GM12878 (cell line): ENCODE measurements around the gene ADAMTS4. TPM values are rescaled to one million over a fixed set of nuclear protein-coding genes. Genes with fewer than 3 reads are reported as not detected.

Experiments used
- ATAC-seq: fragments of 200-7000 bp; cut with Tn5 transposase; 3 replicates; pipeline ENCODE4 v1.9.1; 2020; ENCODE audit warnings: mild to moderate bottlenecking, moderate library complexity
- BruUV-seq: library from RNA; stranded (reverse); fragments of 400-500 nt; replicated peaks from 2 replicates; lab custom pipeline; 2021; lab: Mats Ljungman, UMichigan
- CTCF ChIA-PET: fragments of 300-600 bp; sonication (Branson Sonifier 250); formaldehyde crosslinking; extraction: SDS; loops from one replicate; lab custom pipeline; 2021; ENCODE audit warnings: inconsistent platforms; lab: Yijun Ruan, JAX
- POLR2A ChIA-PET: fragments of 350-600 bp; formaldehyde crosslinking; extraction: SDS; loops from one replicate; lab custom pipeline; 2021; ENCODE audit warnings: inconsistent platforms; lab: Charles Lee
- RAD21 ChIA-PET: fragments of 300-600 bp; sonication (Branson Sonifier 250); formaldehyde crosslinking; loops from one replicate; lab custom pipeline; 2023; ENCODE audit warnings: antibody characterized with exemption; ENCODE audit not compliant: unreplicated experiment; lab: Charles Lee
- SMC1A ChIA-PET: fragments of 300-600 bp; sonication (Branson Sonifier 250); formaldehyde crosslinking; loops from one replicate; lab custom pipeline; 2023; ENCODE audit not compliant: unreplicated experiment, uncharacterized antibody; lab: Charles Lee
- DNase-seq: peaks from one replicate; pipeline ENCODE4 v3.0.0-alpha.2; 2011; ENCODE audit warnings: low read depth, low spot score
- FAIRE-seq: peaks from 3 replicates; lab custom pipeline; 2011; peaks lifted over from hg19 to GRCh38; lab: Jason Lieb, UNC
- H2AFZ ChIP-seq: 2 replicates; pipeline ENCODE4 v1.6.0; 2011; ENCODE audit warnings: low read depth, low read length, control low read depth; ENCODE audit not compliant: control insufficient read depth
- H3K27ac ChIP-seq: 2 replicates; pipeline ENCODE4 v1.5.1; 2011; ENCODE audit warnings: control low read depth; ENCODE audit not compliant: control insufficient read depth, insufficient read depth
- H3K27me3 ChIP-seq, 2 experiments: replicated peaks in 1 of 2; 2 replicates each; pipeline versions ENCODE4 v1.6.0 to v1.6.1; 2011; ENCODE audit warnings: low read length in 1 of 2; ENCODE audit not compliant: control insufficient read depth in 2 of 2, insufficient read depth in 2 of 2
- H3K36me3 ChIP-seq, 2 experiments: 2 replicates each; pipeline ENCODE4 v1.5.1; 2011; ENCODE audit warnings: low read length in 1 of 2; ENCODE audit not compliant: control insufficient read depth in 2 of 2, insufficient read depth in 2 of 2
- H3K4me1 ChIP-seq: 2 replicates; pipeline ENCODE4 v1.6.1; 2011; ENCODE audit warnings: mild to moderate bottlenecking, low read length, moderate library complexity, mixed read lengths; ENCODE audit not compliant: control insufficient read depth, insufficient read depth
- H3K4me2 ChIP-seq: 2 replicates; pipeline ENCODE4 v1.6.0; 2011; ENCODE audit warnings: control low read depth; ENCODE audit not compliant: control insufficient read depth, insufficient read depth
- H3K4me3 ChIP-seq: fragments of 200-600 bp; sonication (generic); 2 replicates; pipeline ENCODE4 v1.5.1; 2016
- H3K79me2 ChIP-seq: 2 replicates; pipeline ENCODE4 v1.6.0; 2011; ENCODE audit warnings: low read length; ENCODE audit not compliant: control insufficient read depth, insufficient read depth
- H3K9ac ChIP-seq: 2 replicates; pipeline ENCODE4 v1.8.0; 2011; ENCODE audit warnings: low read length, control low read depth, mixed read lengths; ENCODE audit not compliant: control insufficient read depth, insufficient read depth
- H3K9me3 ChIP-seq: replicated peaks from 3 replicates; pipeline ENCODE4 v1.5.1; 2011; ENCODE audit warnings: mild to moderate bottlenecking, low read length; ENCODE audit not compliant: control insufficient read depth, insufficient read depth
- H4K20me1 ChIP-seq: 2 replicates; pipeline ENCODE4 v1.6.0; 2011; ENCODE audit not compliant: control insufficient read depth, insufficient read depth
- BRCA1 ChIP-seq: IDR thresholded peaks from 2 replicates; pipeline ENCODE4 v1.6.1; 2011; ENCODE audit warnings: low read depth, low read length, improper control_type of control experiment
- CHD2 ChIP-seq: IDR thresholded peaks from 2 replicates; pipeline ENCODE4 v1.6.1; 2011; ENCODE audit warnings: low read depth, low read length, improper control_type of control experiment, borderline replicate concordance
- FOXK2 ChIP-seq: fragments of 450-650 bp; IDR thresholded peaks from 2 replicates; pipeline ENCODE4 v1.6.1; 2017; ENCODE audit warnings: mild to moderate bottlenecking, moderate library complexity
- MAX ChIP-seq: IDR thresholded peaks from 2 replicates; pipeline ENCODE4 v1.6.1; 2012; ENCODE audit warnings: low read depth, low read length, improper control_type of control experiment
- SMAD1 ChIP-seq: fragments of 450-650 bp; IDR thresholded peaks from 2 replicates; pipeline ENCODE4 v1.6.1; 2018; ENCODE audit warnings: mild to moderate bottlenecking, low read depth; ENCODE audit not compliant: partially characterized antibody
- USF2 ChIP-seq: IDR thresholded peaks from 2 replicates; pipeline ENCODE4 v1.6.1; 2011; ENCODE audit warnings: low read depth, low read length, improper control_type of control experiment, borderline replicate concordance
- YY1 ChIP-seq: IDR thresholded peaks from 2 replicates; pipeline ENCODE4 v1.6.1; 2011; ENCODE audit warnings: low read depth, mild to moderate bottlenecking, low read length
- ZNF687 ChIP-seq: fragments of 450-650 bp; IDR thresholded peaks from 2 replicates; pipeline ENCODE4 v1.6.1; 2017; ENCODE audit warnings: mild to moderate bottlenecking, moderate library complexity
- WGBS: methylation state at CpG from one replicate; pipeline ENCODE4 v1.1.6; 2016; ENCODE audit warnings: low lambda C conversion rate; ENCODE audit not compliant: insufficient replicate concordance, insufficient coverage; ENCODE audit errors: missing lambda C conversion rate; 5-methylcytosine and 5-hydroxymethylcytosine counted together
- in situ Hi-C: fragments of 300-500 bp; cut with MboI; formaldehyde crosslinking; loops from 9 replicates; pipeline ENCODE4 v1.14.3; 2018; ENCODE audit warnings: mixed read lengths
- intact Hi-C: fragments of 100-400 bp; cut with micrococcal nuclease; formaldehyde crosslinking; loops from one replicate; pipeline ENCODE4 v1.14.2; 2022; ENCODE audit not compliant: unreplicated experiment
- polyA plus RNA-seq, 11 experiments: library from polyadenylated mRNA; depleted of rRNA in 4 of 11; unstranded in 6 of 11; stranded (reverse) in 5 of 11; fragments of >200 nt; fragmentation: Nextera tagmentation in 4 of 11; fragmentation: Illumina TruSeq in 1 of 11; extraction: Ambion mirVana in 4 of 11; extraction: Trizol in 1 of 11; gene quantifications; 1 replicate in 1 of 11; 2 replicates in 10 of 11; pipeline versions ENCODE4 v1.2.1 to v1.2.3, GENCODE V29; 2011 to 2016; ENCODE audit warnings: inconsistent platforms in 2 of 11, missing spikeins in 2 of 11, low read depth in 1 of 11
- total RNA-seq, 4 experiments: library from RNA; depleted of rRNA in 3 of 4; stranded (reverse); fragments of >200 nt in 3 of 4; fragmentation: Illumina TruSeq in 1 of 4; extraction: Trizol in 1 of 4; gene quantifications; 2 replicates each; pipeline versions ENCODE4 v1.2.1 to v1.2.3, GENCODE V29; 2013 to 2021

The ADAMTS4 gene
- total and polyA plus RNA-seq, 10 of the 15 experiments (the other 5 are each of a cell fraction or from before 2014, with no cell fraction given) = 0.01 to 0.13 (median 0.05) TPM; not detected in 2

- ChIA-PET SMC1A (interaction anchor here (0.7 to 5.3 kb wide), 12 partner anchors 9 to 198 kb away, joined by 3 to 55 read pairs (median 6); partner anchors contain the start of genes NDUFS2, PPOX and TOMM40L), CTCF (interaction anchor here (0.7 to 7.0 kb wide), 18 partner anchors 10 to 551 kb away, joined by 3 to 164 read pairs (median 10); partner anchors contain the start of genes APOA2, CFAP126, NDUFS2 and PPOX), POLR2A (interaction anchor here (0.5 to 1.7 kb wide), 4 partner anchors 11 to 236 kb away, joined by 3 to 9 read pairs (median 5); partner anchors contain the start of gene NDUFS2), RAD21 (interaction anchor here (1.2 to 7.2 kb wide), 9 partner anchors 10 to 191 kb away, joined by 3 to 55 read pairs (median 5); partner anchors contain the start of genes APOA2, B4GALT3, NDUFS2 and PPOX)
- ATAC-seq = no peak
- no peak for FAIRE-seq
- Histone ChIP-seq H2AFZ (no peak overlapping the region), H3K79me2 (no peaks in the 10 kb centered on the region), H3K9me3 (no peaks in the 10 kb centered on the region), H3K36me3 (no peaks in the 10 kb centered on the region), H3K27ac (no peak overlapping the region), H3K4me3 (no peak overlapping the region), H3K9ac (no peak overlapping the region), H3K4me2 (no peak overlapping the region), H3K27me3 (no peaks in the 10 kb centered on the region), H3K4me1 (peaks cover 36% of the 10 kb centered on the region), H4K20me1 (no peaks in the 10 kb centered on the region)
- BruUV-seq = no TSS peak
- no peak for DNase-seq
- in situ Hi-C loops (loop anchor here (10.0 kb wide), 1 partner anchor 554 kb away; the partner anchor contains the start of gene DUSP12), intact Hi-C loops (no loop called here)
- TF ChIP-seq MAX (no peak), SMAD1 (no peak), FOXK2 (no peak), USF2 (no peak), BRCA1 (no peak), CHD2 (no peak), YY1 (no peak), ZNF687 (no peak)
- 79% methylated on average over 20 of the region's 22 CpGs for WGBS
Observed at GRCh38 chr1:161190962-161191521, 7.8 kb downstream of the ADAMTS4 start.
